HG03108 (cell line): ENCODE data around the gene CST4.
A peak's percentile ranks its signal among the peaks of the same experiment; 100 is the strongest.
"Not testable (repeated sequence)": the region's sequence is repeated elsewhere in the genome, so short reads cannot be mapped to it uniquely, and the experiment has no call there.

Source experiments
- ATAC-seq: cut with Tn5 transposase; IDR thresholded peaks from one replicate; pipeline ENCODE4 v1.9.1; 2021; ENCODE audit warnings: moderate library complexity; ENCODE audit not compliant: unreplicated experiment

CST4 gene

DNA sequence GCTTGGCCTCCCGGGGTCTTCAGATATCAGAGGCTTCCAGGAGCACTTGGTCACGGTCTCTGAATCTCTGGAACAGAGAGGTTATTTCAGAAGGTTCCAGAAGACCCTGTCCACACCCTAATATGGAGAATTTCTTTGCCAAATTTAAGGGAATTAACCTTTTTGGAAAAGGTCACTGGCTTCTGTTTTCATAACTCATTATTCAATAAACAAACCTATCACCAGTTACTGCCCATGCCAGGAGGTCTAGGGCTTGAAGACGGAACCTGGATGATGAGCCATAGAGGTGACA is 507 bp upstream of the CST4 start:
- no peak for ATAC-seq

DNA sequence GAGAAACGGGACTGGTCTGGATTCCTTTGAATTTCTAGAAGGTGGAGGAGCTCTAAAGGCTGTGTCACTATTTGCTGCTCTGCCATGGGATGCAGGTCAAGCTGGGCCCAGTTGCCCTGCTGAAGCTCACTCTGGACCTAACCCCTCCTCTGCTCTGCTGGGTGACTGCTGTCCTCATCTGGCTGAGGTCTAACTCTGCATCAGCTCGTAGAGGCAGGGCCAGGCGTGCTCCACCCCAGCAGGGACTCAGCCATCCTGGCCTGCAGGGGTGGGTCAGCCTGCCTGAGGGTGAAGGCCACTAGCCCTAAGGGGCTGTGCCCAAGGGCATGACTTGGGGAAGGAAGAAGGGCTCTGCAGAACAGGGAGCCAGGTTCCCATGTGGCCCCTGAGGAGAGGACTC is 852 bp downstream of the CST4 start:
- no peak for ATAC-seq

- ATAC-seq, result no peak
These were observed 2.6 kb downstream of the CST4 start for GRCh38 chr20:23686046-23686750.

- not testable (repeated sequence) for ATAC-seq
These were observed 3.3 kb downstream of the CST4 start for GRCh38 chr20:23685529-23685896.

- ATAC-seq, result no peak
These were observed 4.6 kb downstream of the CST4 start for GRCh38 chr20:23684261-23684660.

DNA sequence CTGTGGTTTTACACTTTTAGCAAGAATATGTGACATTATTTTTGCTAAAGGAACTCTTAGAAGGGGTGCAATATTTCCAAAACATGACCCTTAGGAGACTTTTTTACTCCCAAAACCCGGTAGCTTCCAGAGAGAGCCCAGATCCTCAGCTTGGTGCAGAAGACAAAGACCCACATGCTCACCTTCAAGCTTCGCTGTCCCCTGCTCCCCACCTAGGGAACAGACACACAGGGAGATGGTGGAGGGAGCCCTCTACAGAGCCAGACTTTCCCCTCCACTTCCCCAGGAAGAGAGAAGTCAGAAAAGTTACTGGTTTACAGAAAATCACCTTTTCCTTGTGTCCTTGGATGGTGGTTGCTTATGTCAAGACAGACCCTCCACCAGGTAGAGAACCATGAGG is 5.0 kb downstream of the CST4 start:
- ATAC-seq, result no peak

GRCh38 chr20:23683281-23683680 is 5.6 kb downstream of the CST4 start:
- ATAC-seq, result no peak

GRCh38 chr20:23680146-23680545 is 8.7 kb downstream of the CST4 start:
- no peak for ATAC-seq

- no peak for ATAC-seq
These were observed 9.4 kb downstream of the CST4 start for GRCh38 chr20:23679133-23680092.

- no peak for ATAC-seq
These were observed 15.6 kb downstream of the CST4 start for GRCh38 chr20:23673209-23673608.

DNA sequence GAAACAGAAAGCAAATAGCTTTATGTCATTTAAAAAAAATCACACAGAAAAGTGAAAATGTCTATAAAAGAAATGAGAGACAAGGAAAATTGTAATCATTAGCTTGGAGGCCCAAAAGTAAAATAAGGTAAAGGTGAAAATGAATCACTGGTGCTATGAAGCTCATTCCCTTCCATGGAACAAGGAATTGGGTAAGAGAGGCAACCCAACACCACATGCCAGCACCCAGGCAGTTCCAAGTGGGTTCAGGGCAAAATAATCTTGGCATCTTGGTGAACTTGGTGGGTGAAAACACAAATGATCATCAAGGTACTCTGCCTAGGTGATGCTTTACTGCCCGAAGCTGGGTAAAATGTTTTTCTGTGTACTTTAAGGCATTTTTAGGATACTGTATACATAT is 16.7 kb downstream of the CST4 start:
- no peak for ATAC-seq

GRCh38 chr20:23671479-23671878 is 17.4 kb downstream of the CST4 start:
- no peak for ATAC-seq

DNA sequence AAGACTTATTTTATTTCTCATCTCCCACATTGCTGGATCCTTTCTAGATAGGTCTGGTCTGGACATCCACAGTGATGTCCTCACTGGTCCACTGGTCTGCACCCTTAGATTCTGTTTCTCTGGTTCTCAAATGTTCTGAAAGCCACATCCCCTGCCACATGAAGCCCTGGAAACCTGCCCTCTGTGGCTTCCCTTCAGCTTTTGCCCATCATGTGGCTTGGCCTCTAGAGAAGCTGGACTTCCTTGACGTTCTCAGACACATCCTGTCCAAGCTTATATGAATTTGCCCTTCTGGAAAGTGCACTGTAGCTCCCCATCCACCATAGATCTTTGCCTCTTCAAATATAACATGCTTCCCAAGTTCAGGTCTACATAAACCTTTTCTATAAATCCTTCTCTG is 18.5 kb downstream of the CST4 start:
- ATAC-seq, result no peak

DNA sequence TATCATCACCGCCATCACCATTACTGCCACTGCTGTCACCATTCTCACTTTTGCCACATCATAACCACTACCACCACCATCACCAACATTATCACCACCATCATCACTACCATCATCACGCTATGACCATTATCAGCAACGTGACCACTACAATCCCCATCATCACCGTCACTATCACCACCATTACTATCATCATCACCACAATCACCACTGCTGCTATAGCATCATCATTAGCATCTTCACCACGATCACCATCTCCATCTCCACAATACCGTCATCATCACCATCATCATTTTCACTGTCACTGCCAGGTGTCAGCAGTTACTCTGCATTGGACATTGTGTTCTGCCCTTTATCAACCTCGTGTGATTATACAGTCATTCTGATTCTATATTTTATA is 19.0 kb downstream of the CST4 start:
- no peak for ATAC-seq

DNA sequence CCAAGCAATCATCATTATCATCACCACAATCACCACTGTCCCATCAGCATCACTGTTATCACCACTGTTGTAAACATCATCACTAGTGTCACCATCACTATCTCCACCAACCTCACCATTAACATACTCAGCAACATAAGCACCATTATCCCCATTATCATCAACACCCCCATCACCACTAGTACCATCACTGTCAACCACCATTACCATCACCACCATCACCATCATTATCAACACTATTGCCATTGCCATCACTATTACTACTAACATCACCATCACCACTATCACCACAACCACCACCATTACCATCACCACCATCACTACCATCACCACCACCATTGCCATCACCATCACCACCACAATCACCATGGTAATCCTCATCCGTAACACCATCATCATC is 19.5 kb downstream of the CST4 start:
- no peak for ATAC-seq

DNA sequence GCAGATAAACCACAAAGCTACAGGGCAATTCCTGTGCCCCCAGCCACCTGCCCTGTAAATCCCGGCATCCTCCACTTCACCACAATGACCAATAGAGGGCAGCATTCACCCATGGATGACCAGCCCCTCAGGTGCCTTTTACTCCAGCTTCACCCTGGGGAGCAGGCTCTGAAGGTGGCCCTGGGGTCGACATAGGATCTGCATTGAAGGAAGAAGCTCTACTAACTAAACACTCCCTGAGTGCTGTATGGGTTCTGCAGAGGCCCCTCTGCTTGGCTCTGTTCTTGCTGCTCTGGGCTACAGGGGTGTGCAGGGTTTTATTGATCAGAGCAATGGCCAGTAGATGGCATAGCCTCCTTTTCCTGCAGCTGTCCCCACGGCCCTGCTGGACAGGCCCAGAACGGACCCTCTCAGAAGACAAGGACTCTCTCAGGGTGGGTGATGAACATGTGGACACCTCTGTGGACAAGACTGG is 20.3 kb downstream of the CST4 start:
- peak; percentile 70 for ATAC-seq

- no peak for ATAC-seq
These were observed 21.2 kb downstream of the CST4 start for GRCh38 chr20:23667666-23668065.

DNA sequence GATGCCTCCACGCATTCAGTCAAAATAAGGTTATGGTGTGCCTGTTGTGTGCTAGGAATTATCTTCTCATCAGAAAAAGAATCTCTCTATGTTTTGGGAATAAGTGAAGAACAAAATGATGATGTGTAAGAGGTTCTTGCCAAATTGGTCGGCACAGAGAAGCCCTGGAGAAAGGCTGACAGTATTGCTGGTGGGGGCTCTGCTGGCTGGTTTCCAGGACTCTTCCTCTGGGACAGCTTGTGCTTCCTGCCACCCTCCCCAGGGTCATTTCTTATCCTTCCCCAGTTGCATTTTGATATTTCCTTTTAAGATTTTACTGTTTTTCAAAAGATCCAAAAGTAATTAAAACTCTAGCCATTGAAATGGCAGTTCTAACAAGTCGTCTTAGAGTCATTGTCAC is 22.1 kb downstream of the CST4 start:
- no peak for ATAC-seq

- no peak for ATAC-seq
These were observed 22.6 kb downstream of the CST4 start for GRCh38 chr20:23666189-23666588.

- no peak for ATAC-seq
These were observed 23.9 kb downstream of the CST4 start for GRCh38 chr20:23664954-23665353.

DNA sequence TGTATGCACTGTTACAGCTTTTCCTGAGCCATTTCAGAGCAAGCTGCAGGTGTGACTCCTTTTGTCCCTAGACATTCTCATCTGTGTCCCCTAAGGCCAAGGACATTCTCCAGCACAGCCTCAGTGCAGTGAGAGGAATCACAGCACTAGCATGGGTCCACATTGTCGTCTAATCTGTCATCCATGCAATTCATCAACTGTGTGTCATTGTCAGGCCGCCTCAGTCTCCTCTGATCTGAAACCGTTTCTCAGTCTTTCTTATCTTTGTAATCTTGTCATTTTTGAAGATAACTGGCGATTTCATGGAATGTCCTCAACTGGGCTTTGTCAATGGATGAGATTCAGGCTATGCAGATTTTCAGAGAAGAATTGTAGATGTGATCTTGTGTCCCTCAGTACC is 24.8 kb downstream of the CST4 start:
- ATAC-seq, result not testable (repeated sequence)

DNA sequence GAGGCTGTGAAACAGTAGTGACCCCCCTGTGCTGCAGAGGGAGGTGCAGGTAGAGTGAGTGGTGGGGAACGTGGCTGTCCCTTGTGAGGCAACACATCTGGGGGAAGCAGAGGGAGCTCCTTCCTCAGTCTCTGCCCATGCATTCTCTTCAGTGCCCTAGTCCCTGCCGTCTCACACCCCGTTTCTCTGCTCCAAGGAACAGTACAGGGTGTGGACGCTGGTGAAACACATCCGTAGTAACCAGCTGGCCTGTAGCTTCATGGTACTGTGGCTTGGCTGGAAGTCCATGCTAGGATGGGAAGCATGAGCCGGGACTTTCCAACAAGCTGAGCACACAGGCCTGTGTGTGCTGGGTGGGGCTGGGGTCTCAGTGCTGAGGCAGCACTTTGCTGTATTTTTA is 25.7 kb downstream of the CST4 start:
- ATAC-seq, result no peak
